H9 (cell line): Measurements from ENCODE around the gene SMU1. TPM values are rescaled to one million over a fixed set of nuclear protein-coding genes. Genes with fewer than 3 reads are reported as not detected.

Experiments
- DNase-seq: peaks from one replicate; pipeline ENCODE4 v3.0.0-alpha.2; 2017
- H2AFZ ChIP-seq: one replicate; pipeline ENCODE4 v1.6.1; 2013; ENCODE audit warnings: mild to moderate bottlenecking, low read length, control low read depth, moderate library complexity
- H2AK5ac ChIP-seq: 2 replicates; pipeline ENCODE4 v1.6.1; 2013; ENCODE audit warnings: low read length, control low read depth, mixed read lengths; ENCODE audit not compliant: insufficient read length
- H2BK120ac ChIP-seq: one replicate; pipeline ENCODE4 v1.6.1; 2013; ENCODE audit warnings: low read depth, mild to moderate bottlenecking, low read length, control low read depth, inconsistent platforms; ENCODE audit not compliant: poor library complexity, severe bottlenecking
- H2BK12ac ChIP-seq: 2 replicates; pipeline ENCODE4 v1.6.1; 2013; ENCODE audit warnings: low read length, control low read depth, mixed read lengths, low read depth; ENCODE audit not compliant: insufficient read length
- H2BK15ac ChIP-seq: 2 replicates; pipeline ENCODE4 v1.6.1; 2013; ENCODE audit warnings: low read depth, low read length, control low read depth
- H2BK20ac ChIP-seq: one replicate; pipeline ENCODE4 v1.6.1; 2013; ENCODE audit warnings: low read depth, mild to moderate bottlenecking, low read length, control low read depth, inconsistent platforms; ENCODE audit not compliant: poor library complexity, severe bottlenecking
- H2BK5ac ChIP-seq: 2 replicates; pipeline ENCODE4 v1.6.1; 2013; ENCODE audit warnings: low read length, control low read depth, mixed read lengths; ENCODE audit not compliant: insufficient read length
- H3K14ac ChIP-seq: 2 replicates; pipeline ENCODE4 v1.6.1; 2013; ENCODE audit warnings: low read length, control low read depth; ENCODE audit not compliant: insufficient read depth
- H3K18ac ChIP-seq: 2 replicates; pipeline ENCODE4 v1.6.1; 2013; ENCODE audit warnings: low read depth, mild to moderate bottlenecking, mixed read lengths, low read length, control low read depth; ENCODE audit not compliant: insufficient read length
- H3K23ac ChIP-seq: 2 replicates; pipeline ENCODE4 v1.6.1; 2013; ENCODE audit warnings: low read length, control low read depth, mixed read lengths, low read depth; ENCODE audit not compliant: insufficient read length
- H3K23me2 ChIP-seq: 2 replicates; pipeline ENCODE4 v1.6.1; 2013; ENCODE audit warnings: low read depth, mild to moderate bottlenecking, mixed read lengths, low read length, control low read depth; ENCODE audit not compliant: insufficient read length, poor library complexity, severe bottlenecking
- H3K27ac ChIP-seq: 2 replicates; pipeline ENCODE4 v1.5.1; 2013; ENCODE audit warnings: low read length, control low read depth, mixed read lengths, low read depth; ENCODE audit not compliant: insufficient read length
- H3K27me3 ChIP-seq: 2 replicates; pipeline ENCODE4 v1.6.1; 2013; ENCODE audit warnings: low read length, control low read depth, inconsistent platforms; ENCODE audit not compliant: insufficient read depth
- H3K4ac ChIP-seq: 2 replicates; pipeline ENCODE4 v1.6.1; 2013; ENCODE audit warnings: low read depth, mild to moderate bottlenecking, control low read depth, inconsistent platforms, low read length, moderate library complexity
- H3K4me1 ChIP-seq: 2 replicates; pipeline ENCODE4 v1.6.1; 2013; ENCODE audit warnings: low read length, control low read depth, inconsistent platforms; ENCODE audit not compliant: insufficient read depth
- H3K4me2 ChIP-seq: 2 replicates; pipeline ENCODE4 v1.6.1; 2013; ENCODE audit warnings: low read length, control low read depth, mixed read lengths; ENCODE audit not compliant: insufficient read length, insufficient read depth
- H3K56ac ChIP-seq: 2 replicates; pipeline ENCODE4 v1.6.1; 2013; ENCODE audit warnings: low read depth, mild to moderate bottlenecking, mixed read lengths, low read length, control low read depth; ENCODE audit not compliant: insufficient read length
- H3K79me1 ChIP-seq: 2 replicates; pipeline ENCODE4 v1.6.1; 2013; ENCODE audit warnings: low read depth, mild to moderate bottlenecking, moderate library complexity, low read length, control low read depth, inconsistent platforms; ENCODE audit not compliant: insufficient read depth, poor library complexity, severe bottlenecking
- H3K79me2 ChIP-seq: 2 replicates; pipeline ENCODE4 v1.6.1; 2013; ENCODE audit warnings: low read length, control low read depth, inconsistent platforms; ENCODE audit not compliant: insufficient read depth
- H3K9ac ChIP-seq: 2 replicates; pipeline ENCODE4 v1.6.1; 2013; ENCODE audit warnings: low read length, control low read depth, mixed read lengths; ENCODE audit not compliant: insufficient read length; ENCODE audit errors: extremely low read depth
- H3K9me3 ChIP-seq: one replicate; pipeline ENCODE4 v1.6.1; 2013; ENCODE audit warnings: low read depth, low read length, inconsistent platforms; ENCODE audit not compliant: control insufficient read depth
- H3T11ph ChIP-seq: one replicate; pipeline ENCODE4 v1.6.1; 2013; ENCODE audit warnings: mild to moderate bottlenecking, low read length, control low read depth, inconsistent platforms
- H4K20me1 ChIP-seq: one replicate; pipeline ENCODE4 v1.6.1; 2013; ENCODE audit not compliant: control insufficient read depth, insufficient read length, insufficient read depth
- H4K5ac ChIP-seq: 2 replicates; pipeline ENCODE4 v1.6.1; 2013; ENCODE audit warnings: low read depth, mild to moderate bottlenecking, mixed read lengths, low read length, control low read depth; ENCODE audit not compliant: insufficient read length
- H4K8ac ChIP-seq: replicated peaks from 2 replicates; pipeline ENCODE4 v1.6.1; 2013; ENCODE audit warnings: low read length, control low read depth, mixed read lengths, low read depth; ENCODE audit not compliant: insufficient read length
- H4K91ac ChIP-seq: 2 replicates; pipeline ENCODE4 v1.6.1; 2013; ENCODE audit warnings: low read depth, mild to moderate bottlenecking, moderate library complexity, mixed read lengths, low read length, control low read depth; ENCODE audit not compliant: insufficient read length
- H3K27ac Mint-ChIP-seq, 3 experiments: 2 replicates in 2 of 3; 3 replicates in 1 of 3; pipeline ENCODE4 v1.8.0; 2020 to 2021; ENCODE audit warnings: mixed read lengths in 3 of 3, mild to moderate bottlenecking in 1 of 3, moderate library complexity in 1 of 3
- H3K27me3 Mint-ChIP-seq: 2 replicates; pipeline ENCODE4 v1.8.0; 2021; ENCODE audit warnings: low read depth, mild to moderate bottlenecking, moderate library complexity, mixed read lengths
- H3K36me3 Mint-ChIP-seq, 3 experiments: 2 replicates in 2 of 3; 3 replicates in 1 of 3; pipeline ENCODE4 v1.8.0; 2020 to 2021; ENCODE audit warnings: low read depth in 3 of 3, mixed read lengths in 3 of 3; ENCODE audit not compliant: insufficient read depth in 1 of 3
- H3K4me1 Mint-ChIP-seq, 2 experiments: 2 replicates each; pipeline ENCODE4 v1.8.0; 2020; ENCODE audit warnings: mixed read lengths in 2 of 2
- H3K4me3 Mint-ChIP-seq, 2 experiments: 2 replicates in 1 of 2; 3 replicates in 1 of 2; pipeline ENCODE4 v1.8.0; 2020 to 2021; ENCODE audit warnings: mild to moderate bottlenecking in 2 of 2, mixed read lengths in 2 of 2, moderate library complexity in 1 of 2
- H3K9me3 Mint-ChIP-seq, 2 experiments: 2 replicates in 1 of 2; 3 replicates in 1 of 2; pipeline ENCODE4 v1.8.0; 2020; ENCODE audit warnings: mild to moderate bottlenecking in 2 of 2, mixed read lengths in 2 of 2, moderate library complexity in 1 of 2
- CTCF ChIP-seq: fragments of 200-600 bp; sonication (generic); conservative IDR thresholded peaks from 3 replicates; pipeline ENCODE4 v1.8.0; 2021; ENCODE audit warnings: antibody characterized with exemption, mild to moderate bottlenecking
- WGBS: extraction: QIAGEN DNeasy Blood & Tissue Kit; methylation state at CpG from one replicate; pipeline ENCODE4 v1.1.7; 2013; ENCODE audit warnings: missing lambda C conversion rate, low lambda C conversion rate, mixed read lengths; ENCODE audit not compliant: insufficient read length; ENCODE audit errors: extremely low coverage; 5-methylcytosine and 5-hydroxymethylcytosine counted together
- total RNA-seq: library from RNA; stranded (reverse); gene quantifications from 2 replicates; pipeline ENCODE4 v1.2.1, GENCODE V29; 2021

SMU1 gene
- total RNA-seq, 1 experiment from 2014 or later = 26.9 TPM

GRCh38 chr9:33017283-33018041 is 59.0 kb downstream of the SMU1 start:
- Mint-ChIP-seq H3K4me1 (peaks cover 19 to 22% of the 10 kb centered on the region in 2 experiments), H3K36me3 (peaks cover 14 to 27% (median 20%) of the 10 kb centered on the region in 3 experiments; a peak in 6 of 7 replicates), H3K27ac (no peak overlapping the region; a peak in 1 of 7 replicates), H3K4me3 (no peak overlapping the region), H3K27me3 (no peaks in the 10 kb centered on the region), H3K9me3 (no peaks in the 10 kb centered on the region)
- no peak overlapping the region for H3K14ac ChIP-seq
- H3K23ac ChIP-seq = no peak overlapping the region
- H2AFZ ChIP-seq = no peak overlapping the region
- no peak overlapping the region for H4K8ac ChIP-seq
- H3K79me1 ChIP-seq = peaks cover 4% of the 10 kb centered on the region
- no peak for DNase-seq
- no peak overlapping the region for H3K9ac ChIP-seq
- no peak overlapping the region for H3T11ph ChIP-seq
- H3K79me2 ChIP-seq = no peaks in the 10 kb centered on the region
- H4K20me1 ChIP-seq = no peaks in the 10 kb centered on the region
- no peak overlapping the region for H2BK5ac ChIP-seq
- H2BK20ac ChIP-seq = no peak overlapping the region
- whole genome bisulfite sequencing = no CpG with 5 or more reads among the region's 6 CpGs
- H3K23me2 ChIP-seq = no peaks in the 10 kb centered on the region
- no peak overlapping the region for H3K56ac ChIP-seq
- no peaks in the 10 kb centered on the region for H3K27me3 ChIP-seq
- H4K91ac ChIP-seq = no peak overlapping the region
- no peak overlapping the region for H4K5ac ChIP-seq
- no peaks in the 10 kb centered on the region for H3K9me3 ChIP-seq
- H3K18ac ChIP-seq = no peak overlapping the region
- 0 out of 2 replicates have a peak, but pooled peaks cover 3% of the 10 kb centered on the region for H3K4me1 ChIP-seq
- no peak overlapping the region for H3K4me2 ChIP-seq
- H3K4ac ChIP-seq = no peak overlapping the region
- TF ChIP-seq CTCF = no peak
- no peak overlapping the region for H2BK12ac ChIP-seq
- H2BK120ac ChIP-seq = no peak overlapping the region
- H2AK5ac ChIP-seq = no peak overlapping the region
- H3K27ac ChIP-seq = no peak overlapping the region
- no peak overlapping the region for H2BK15ac ChIP-seq
